ENCODE measurements around the gene AHNAK2. TPM values are rescaled to one million over a fixed set of nuclear protein-coding genes. Genes with fewer than 3 reads are reported as not detected.

Gene AHNAK2
- polyA plus RNA-seq, 1 donor: 3.3 TPM

GRCh38 chr14:104996483-104996882, 18.3 kb upstream of the AHNAK2 start:
- H3K27me3 ChIP-seq (ENCODE audit: control insufficient read depth, insufficient read depth, low read length): no peaks in the 10 kb centered on the region
- no peak for DNase-seq
- H3K4me1 ChIP-seq (ENCODE audit: control insufficient read depth, insufficient read depth, low read length): no peaks in the 10 kb centered on the region
- peaks cover 5% of the 10 kb centered on the region for H3K9me3 ChIP-seq (ENCODE audit: control insufficient read depth, low read depth, low read length)
- no CpG with 5 or more reads among the region's 13 CpGs for WGBS (ENCODE audit: insufficient coverage, low lambda C conversion rate)
- no peak overlapping the region for H3K27ac ChIP-seq (ENCODE audit: low read length)
- no peak overlapping the region for H3K4me3 ChIP-seq (ENCODE audit: low read length)
- H3K36me3 ChIP-seq (ENCODE audit: control insufficient read depth, insufficient read depth, low read length): peaks cover 33% of the 10 kb centered on the region

- WGBS (ENCODE audit: insufficient coverage, low lambda C conversion rate): no CpG with 5 or more reads among the region's 5 CpGs
- DNase-seq: no peak
- H3K9me3 ChIP-seq (ENCODE audit: control insufficient read depth, low read depth, low read length): peaks cover 5% of the 10 kb centered on the region
- no peaks in the 10 kb centered on the region for H3K27me3 ChIP-seq (ENCODE audit: control insufficient read depth, insufficient read depth, low read length)
- H3K4me3 ChIP-seq (ENCODE audit: low read length): no peak overlapping the region
- H3K27ac ChIP-seq (ENCODE audit: low read length): no peak overlapping the region
- peaks cover 35% of the 10 kb centered on the region for H3K36me3 ChIP-seq (ENCODE audit: control insufficient read depth, insufficient read depth, low read length)
- H3K4me1 ChIP-seq (ENCODE audit: control insufficient read depth, insufficient read depth, low read length): no peaks in the 10 kb centered on the region
These were observed 17.9 kb upstream of the AHNAK2 start for GRCh38 chr14:104996032-104996431.

- no peak overlapping the region for H3K4me3 ChIP-seq (ENCODE audit: low read length)
- WGBS (ENCODE audit: insufficient coverage, low lambda C conversion rate): no CpG with 5 or more reads among the region's 6 CpGs
- no peaks in the 10 kb centered on the region for H3K27me3 ChIP-seq (ENCODE audit: control insufficient read depth, insufficient read depth, low read length)
- H3K4me1 ChIP-seq (ENCODE audit: control insufficient read depth, insufficient read depth, low read length): no peaks in the 10 kb centered on the region
- H3K27ac ChIP-seq (ENCODE audit: low read length): no peak overlapping the region
- no peak for DNase-seq
- H3K9me3 ChIP-seq (ENCODE audit: control insufficient read depth, low read depth, low read length): peaks cover 5% of the 10 kb centered on the region
- peaks cover 35% of the 10 kb centered on the region for H3K36me3 ChIP-seq (ENCODE audit: control insufficient read depth, insufficient read depth, low read length)
These were observed 16.8 kb upstream of the AHNAK2 start for GRCh38 chr14:104994978-104995377.

DNA sequence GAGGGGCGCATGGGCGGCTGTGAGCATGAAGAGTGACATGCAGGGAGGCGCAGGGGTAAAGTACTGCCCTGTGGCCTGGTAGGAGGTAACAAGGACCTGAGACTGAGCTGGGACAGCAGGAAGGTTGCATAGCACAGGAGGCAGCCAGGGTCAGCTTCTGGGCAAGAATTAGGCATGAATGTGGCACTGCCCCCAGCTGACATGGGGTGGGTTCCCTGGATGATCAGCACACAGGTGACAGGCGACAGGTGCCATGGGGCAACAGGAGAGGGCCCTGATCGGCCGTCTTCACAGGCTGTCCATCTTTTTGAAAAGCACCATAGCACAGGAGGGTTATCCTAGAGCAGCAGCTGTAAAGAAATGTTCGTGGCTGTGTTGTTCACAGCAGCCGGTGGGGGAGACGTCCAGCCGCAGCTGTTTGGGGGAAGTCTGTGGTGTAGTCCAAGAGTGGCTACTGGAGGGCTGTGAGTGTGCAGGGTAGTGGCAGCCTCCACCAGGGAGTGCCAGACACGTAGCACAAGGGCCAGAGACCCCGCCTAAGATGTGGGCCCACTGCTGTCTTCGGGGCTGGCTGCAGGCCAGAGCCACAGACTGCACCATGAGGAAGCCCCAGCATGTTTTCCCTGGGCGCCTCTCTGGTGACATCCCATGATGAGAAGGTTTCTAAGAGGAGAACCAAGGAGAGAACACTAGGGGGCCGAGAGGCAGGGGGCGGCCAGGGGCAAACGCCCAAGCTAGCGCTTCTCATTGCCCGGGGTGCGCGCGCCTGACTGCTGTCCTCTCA, 15.8 kb upstream of the AHNAK2 start:
- no peaks in the 10 kb centered on the region for H3K4me1 ChIP-seq (ENCODE audit: control insufficient read depth, insufficient read depth, low read length)
- H3K27me3 ChIP-seq (ENCODE audit: control insufficient read depth, insufficient read depth, low read length): no peaks in the 10 kb centered on the region
- H3K4me3 ChIP-seq (ENCODE audit: low read length): no peak overlapping the region
- no peak overlapping the region for H3K27ac ChIP-seq (ENCODE audit: low read length)
- peaks cover 3% of the 10 kb centered on the region for H3K9me3 ChIP-seq (ENCODE audit: control insufficient read depth, low read depth, low read length)
- H3K36me3 ChIP-seq (ENCODE audit: control insufficient read depth, insufficient read depth, low read length): peaks cover 35% of the 10 kb centered on the region
- DNase-seq: no peak
- no CpG with 5 or more reads among the region's 22 CpGs for WGBS (ENCODE audit: insufficient coverage, low lambda C conversion rate)

DNA sequence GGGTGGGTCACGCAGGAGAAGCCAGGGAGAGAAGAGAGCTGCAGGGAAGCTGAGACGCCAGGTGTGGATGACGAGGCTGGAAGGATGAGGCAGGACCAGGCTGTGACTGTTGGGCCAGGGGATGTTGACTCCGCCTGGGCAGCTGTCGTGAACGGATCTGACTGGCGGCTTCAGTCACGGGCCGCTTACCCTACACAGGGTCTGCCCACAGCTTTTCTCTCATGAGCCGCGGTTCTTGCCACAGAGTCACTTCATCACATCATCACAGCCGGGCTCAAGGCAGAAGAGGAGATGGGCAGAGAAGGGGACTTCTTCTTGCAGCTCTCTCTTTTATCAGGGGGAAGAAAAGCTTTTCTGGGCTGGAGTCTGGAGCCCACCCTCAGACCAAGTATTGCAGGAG, 15.1 kb upstream of the AHNAK2 start:
- Histone ChIP-seq H3K4me1 (ENCODE audit: control insufficient read depth, insufficient read depth, low read length) (no peaks in the 10 kb centered on the region), H3K36me3 (ENCODE audit: control insufficient read depth, insufficient read depth, low read length) (peaks cover 35% of the 10 kb centered on the region), H3K9me3 (ENCODE audit: control insufficient read depth, low read depth, low read length) (peaks cover 3% of the 10 kb centered on the region), H3K27me3 (ENCODE audit: control insufficient read depth, insufficient read depth, low read length) (no peaks in the 10 kb centered on the region), H3K4me3 (ENCODE audit: low read length) (no peak overlapping the region), H3K27ac (ENCODE audit: low read length) (no peak overlapping the region)
- no CpG with 5 or more reads among the region's 12 CpGs for WGBS (ENCODE audit: insufficient coverage, low lambda C conversion rate)
- DNase-seq: no peak

DNA sequence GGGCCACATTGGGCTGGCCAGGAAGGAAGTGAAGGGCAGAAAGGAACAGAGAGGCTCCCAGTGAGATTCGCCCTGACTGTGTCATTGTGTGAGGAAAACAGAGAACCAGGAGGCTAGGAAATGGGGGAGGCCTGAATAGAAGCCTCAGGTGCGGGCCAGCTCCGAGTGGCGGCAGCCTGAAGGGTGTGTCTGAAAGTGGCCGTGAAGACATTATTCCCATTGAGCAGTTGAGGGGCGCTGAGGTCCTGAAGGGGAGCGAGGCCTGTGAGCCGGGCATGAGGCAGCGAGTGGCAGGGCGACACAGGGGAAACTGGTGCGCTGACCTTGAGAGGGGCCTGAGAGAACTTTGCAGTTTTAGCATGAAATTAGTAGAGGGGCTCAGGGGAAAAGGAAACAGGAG, 14.3 kb upstream of the AHNAK2 start:
- WGBS (ENCODE audit: insufficient coverage, low lambda C conversion rate): 100% methylated on average over 3 of the region's 11 CpGs
- Histone ChIP-seq H3K27ac (ENCODE audit: low read length) (no peak overlapping the region), H3K27me3 (ENCODE audit: control insufficient read depth, insufficient read depth, low read length) (no peaks in the 10 kb centered on the region), H3K4me1 (ENCODE audit: control insufficient read depth, insufficient read depth, low read length) (no peaks in the 10 kb centered on the region), H3K9me3 (ENCODE audit: control insufficient read depth, low read depth, low read length) (peaks cover 3% of the 10 kb centered on the region), H3K36me3 (ENCODE audit: control insufficient read depth, insufficient read depth, low read length) (peaks cover 35% of the 10 kb centered on the region), H3K4me3 (ENCODE audit: low read length) (no peak overlapping the region)
- DNase-seq: no peak

DNA sequence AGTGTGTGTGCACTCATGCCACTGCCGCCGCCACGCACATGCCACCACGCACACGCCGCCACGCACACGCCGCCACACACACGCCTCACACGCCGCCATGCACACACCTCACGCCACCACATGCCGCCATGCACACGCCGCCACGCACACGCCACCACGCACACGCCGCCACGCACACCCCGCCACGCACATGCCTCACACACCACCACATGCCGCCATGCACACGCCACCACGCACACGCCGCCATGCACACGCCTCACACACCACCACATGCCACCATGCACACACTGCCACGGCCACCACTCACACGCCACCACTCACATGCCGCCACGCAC, 13.7 kb upstream of the AHNAK2 start:
- no peak for DNase-seq
- H3K4me3 ChIP-seq (ENCODE audit: low read length): no peak overlapping the region
- peaks cover 3% of the 10 kb centered on the region for H3K9me3 ChIP-seq (ENCODE audit: control insufficient read depth, low read depth, low read length)
- no peaks in the 10 kb centered on the region for H3K27me3 ChIP-seq (ENCODE audit: control insufficient read depth, insufficient read depth, low read length)
- WGBS (ENCODE audit: insufficient coverage, low lambda C conversion rate): no CpG with 5 or more reads among the region's 34 CpGs
- no peak overlapping the region for H3K27ac ChIP-seq (ENCODE audit: low read length)
- H3K4me1 ChIP-seq (ENCODE audit: control insufficient read depth, insufficient read depth, low read length): no peaks in the 10 kb centered on the region
- H3K36me3 ChIP-seq (ENCODE audit: control insufficient read depth, insufficient read depth, low read length): peaks cover 35% of the 10 kb centered on the region

DNA sequence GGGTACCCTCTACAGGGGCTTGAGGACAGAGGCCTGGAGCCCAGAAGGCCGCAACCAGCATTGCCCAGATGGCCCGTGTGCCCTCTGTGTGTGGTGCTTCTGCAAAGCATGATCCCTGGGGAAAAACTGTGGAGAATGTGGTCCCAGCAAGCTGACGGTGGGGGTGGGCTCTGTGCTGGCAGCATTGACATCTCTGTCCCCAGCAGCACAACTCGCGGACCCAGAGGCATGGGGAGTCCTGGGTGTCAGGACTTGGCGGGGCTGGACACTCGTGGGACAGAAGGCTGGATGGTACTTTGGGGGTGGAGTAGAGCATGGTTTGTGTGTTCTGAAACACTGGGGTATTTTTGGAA, 11.8 kb upstream of the AHNAK2 start:
- no peaks in the 10 kb centered on the region for H3K27me3 ChIP-seq (ENCODE audit: control insufficient read depth, insufficient read depth, low read length)
- no peak overlapping the region for H3K27ac ChIP-seq (ENCODE audit: low read length)
- no peak overlapping the region for H3K4me3 ChIP-seq (ENCODE audit: low read length)
- no CpG with 5 or more reads among the region's 7 CpGs for WGBS (ENCODE audit: insufficient coverage, low lambda C conversion rate)
- no peaks in the 10 kb centered on the region for H3K4me1 ChIP-seq (ENCODE audit: control insufficient read depth, insufficient read depth, low read length)
- no peak for DNase-seq
- peaks cover 4% of the 10 kb centered on the region for H3K9me3 ChIP-seq (ENCODE audit: control insufficient read depth, low read depth, low read length)
- peaks cover 28% of the 10 kb centered on the region for H3K36me3 ChIP-seq (ENCODE audit: control insufficient read depth, insufficient read depth, low read length)

DNA sequence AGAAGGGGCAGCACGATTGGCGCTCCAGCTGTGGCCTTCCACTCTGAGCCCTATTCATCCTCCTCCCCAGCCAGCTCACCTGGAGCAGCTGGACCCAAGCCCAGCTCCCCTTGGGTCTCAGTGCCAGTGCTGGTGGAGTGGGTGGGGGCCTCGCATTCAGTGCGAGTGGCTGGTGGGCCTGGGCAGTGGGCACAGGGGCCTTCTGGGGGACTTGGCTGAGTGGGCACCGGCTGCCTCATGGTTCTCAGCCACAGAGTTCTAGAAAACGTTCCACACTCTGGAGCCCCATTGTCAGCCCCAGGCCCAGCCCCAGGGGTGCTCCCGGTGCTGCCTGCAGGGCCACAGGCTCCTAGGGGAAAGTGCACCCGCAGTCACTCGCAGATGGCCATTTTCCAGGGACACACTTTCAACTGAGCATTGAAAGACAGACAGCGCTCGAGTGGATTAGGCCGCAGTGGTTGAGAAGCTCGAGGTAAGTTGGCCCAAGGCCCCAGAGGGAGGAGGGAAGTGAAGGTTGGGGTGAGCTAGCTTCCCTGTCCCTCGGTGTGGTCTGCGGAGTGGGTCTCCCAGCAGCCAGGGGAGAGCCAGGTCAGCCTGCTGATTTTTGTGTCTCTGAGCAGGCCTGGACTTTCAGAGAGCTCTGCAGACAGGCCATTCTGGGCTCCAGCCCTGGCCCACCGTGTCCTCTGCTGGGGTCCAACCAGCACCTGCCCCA, 11.2 kb upstream of the AHNAK2 start:
- Histone ChIP-seq H3K9me3 (ENCODE audit: control insufficient read depth, low read depth, low read length) (peaks cover 6% of the 10 kb centered on the region), H3K4me3 (ENCODE audit: low read length) (no peak overlapping the region), H3K27ac (ENCODE audit: low read length) (no peak overlapping the region), H3K36me3 (ENCODE audit: control insufficient read depth, insufficient read depth, low read length) (peaks cover 23% of the 10 kb centered on the region), H3K27me3 (ENCODE audit: control insufficient read depth, insufficient read depth, low read length) (no peaks in the 10 kb centered on the region), H3K4me1 (ENCODE audit: control insufficient read depth, insufficient read depth, low read length) (no peaks in the 10 kb centered on the region)
- DNase-seq: no peak
- no CpG with 5 or more reads among the region's 16 CpGs for WGBS (ENCODE audit: insufficient coverage, low lambda C conversion rate)

GRCh38 chr14:104986487-104987164, 8.5 kb upstream of the AHNAK2 start:
- WGBS (ENCODE audit: insufficient coverage, low lambda C conversion rate): no CpG with 5 or more reads among the region's 19 CpGs
- no peaks in the 10 kb centered on the region for H3K4me1 ChIP-seq (ENCODE audit: control insufficient read depth, insufficient read depth, low read length)
- H3K9me3 ChIP-seq (ENCODE audit: control insufficient read depth, low read depth, low read length): peaks cover 3% of the 10 kb centered on the region
- no peaks in the 10 kb centered on the region for H3K27me3 ChIP-seq (ENCODE audit: control insufficient read depth, insufficient read depth, low read length)
- peaks cover 3% of the 10 kb centered on the region for H3K36me3 ChIP-seq (ENCODE audit: control insufficient read depth, insufficient read depth, low read length)
- DNase-seq: no peak
- peak overlapping the region; percentile 74 for H3K4me3 ChIP-seq (ENCODE audit: low read length)
- no peak overlapping the region for H3K27ac ChIP-seq (ENCODE audit: low read length)
